ENCODE measurements around the gene CYP2E1. TPM values are rescaled to one million over a fixed set of nuclear protein-coding genes. Genes with fewer than 3 reads are reported as not detected.

The CYP2E1 gene
- total RNA-seq, 6 experiments from 2014 or later: 0.45 to 1.3 (median 0.83) TPM

- no peak for DNase-seq
- H3K4me1 Mint-ChIP-seq (ENCODE audit: low read depth): no peaks in the 10 kb centered on the region
- no peak overlapping the region for H3K27ac Mint-ChIP-seq
- H3K4me3 Mint-ChIP-seq: no peak overlapping the region
- no peaks in the 10 kb centered on the region for H3K9me3 Mint-ChIP-seq
- H3K36me3 Mint-ChIP-seq (ENCODE audit: low read depth): no peaks in the 10 kb centered on the region
- TF ChIP-seq, protein P1, sequence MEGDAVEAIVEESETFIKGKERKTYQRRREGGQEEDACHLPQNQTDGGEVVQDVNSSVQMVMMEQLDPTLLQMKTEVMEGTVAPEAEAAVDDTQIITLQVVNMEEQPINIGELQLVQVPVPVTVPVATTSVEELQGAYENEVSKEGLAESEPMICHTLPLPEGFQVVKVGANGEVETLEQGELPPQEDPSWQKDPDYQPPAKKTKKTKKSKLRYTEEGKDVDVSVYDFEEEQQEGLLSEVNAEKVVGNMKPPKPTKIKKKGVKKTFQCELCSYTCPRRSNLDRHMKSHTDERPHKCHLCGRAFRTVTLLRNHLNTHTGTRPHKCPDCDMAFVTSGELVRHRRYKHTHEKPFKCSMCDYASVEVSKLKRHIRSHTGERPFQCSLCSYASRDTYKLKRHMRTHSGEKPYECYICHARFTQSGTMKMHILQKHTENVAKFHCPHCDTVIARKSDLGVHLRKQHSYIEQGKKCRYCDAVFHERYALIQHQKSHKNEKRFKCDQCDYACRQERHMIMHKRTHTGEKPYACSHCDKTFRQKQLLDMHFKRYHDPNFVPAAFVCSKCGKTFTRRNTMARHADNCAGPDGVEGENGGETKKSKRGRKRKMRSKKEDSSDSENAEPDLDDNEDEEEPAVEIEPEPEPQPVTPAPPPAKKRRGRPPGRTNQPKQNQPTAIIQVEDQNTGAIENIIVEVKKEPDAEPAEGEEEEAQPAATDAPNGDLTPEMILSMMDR (IDR thresholded peaks at IDR 0.05): no peak
- H3K27me3 Mint-ChIP-seq (ENCODE audit: insufficient read depth): peaks cover 12% of the 10 kb centered on the region
Observed at GRCh38 chr10:133559216-133559615, 32.1 kb downstream of the CYP2E1 start.

- Mint-ChIP-seq H3K36me3 (ENCODE audit: low read depth) (no peaks in the 10 kb centered on the region; the same call in 1 of the 2 replicates), H3K4me3 (no peak overlapping the region), H3K27me3 (ENCODE audit: insufficient read depth) (peaks cover 6% of the 10 kb centered on the region; the same call in 1 of the 2 replicates), H3K9me3 (peaks cover 14% of the 10 kb centered on the region), H3K27ac (no peak overlapping the region), H3K4me1 (ENCODE audit: low read depth) (no peaks in the 10 kb centered on the region)
- TF ChIP-seq, protein P1 (IDR thresholded peaks at IDR 0.05): no peak
- no peak for DNase-seq
Observed at GRCh38 chr10:133564816-133565215, 37.7 kb downstream of the CYP2E1 start.

DNA sequence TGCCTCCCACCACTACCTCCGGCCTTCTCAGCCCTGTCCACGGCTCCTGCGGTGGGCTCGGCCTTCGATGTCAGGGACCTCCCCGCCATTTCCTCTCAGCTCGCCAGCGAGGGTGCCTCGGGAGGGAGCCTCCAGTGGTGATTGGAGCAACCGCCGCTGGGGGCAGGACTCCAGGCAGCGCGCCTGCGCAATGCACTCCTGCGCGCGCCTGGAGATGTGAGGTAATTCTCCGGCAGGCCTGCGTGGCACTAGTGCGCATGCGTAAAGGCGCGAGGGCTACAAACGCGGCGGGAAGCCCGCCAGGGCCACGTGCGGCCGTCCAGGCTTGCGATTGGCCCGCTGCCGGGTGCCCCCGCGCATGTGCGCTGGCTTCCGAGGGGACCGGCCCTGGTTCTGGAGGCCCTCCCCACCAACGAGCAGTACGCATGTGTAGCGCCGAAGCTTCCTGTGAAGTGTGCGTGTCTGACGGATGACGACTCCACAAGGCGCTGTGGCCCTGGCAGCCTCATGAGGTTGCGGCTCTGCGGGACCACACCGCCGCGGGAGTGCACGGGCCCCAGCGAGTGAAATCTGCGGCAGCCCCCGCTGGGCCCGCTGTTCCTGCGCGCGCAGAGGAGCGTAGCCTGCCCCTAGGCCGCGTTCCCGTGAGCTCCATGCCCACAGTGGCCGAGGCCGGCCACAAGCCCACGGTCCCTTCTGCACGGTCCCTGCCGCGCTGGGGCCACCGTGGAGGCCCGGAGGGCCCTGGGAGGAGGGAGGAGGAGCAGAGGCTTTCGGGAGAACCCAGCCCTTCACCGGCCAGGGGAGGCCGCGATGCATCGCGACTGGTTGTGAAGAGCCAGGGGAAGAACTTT, 38.5 kb downstream of the CYP2E1 start, which contains the start of gene SYCE1:
Gene SYCE1 (minus strand): TSS at position 143 of the 854 bp plus-strand sequence. CDS start 54 bp downstream, at position 89.
- DNase-seq: no peak
- TF ChIP-seq, protein P1 (IDR thresholded peaks at IDR 0.05): no peak
- peaks cover 14% of the 10 kb centered on the region for H3K9me3 Mint-ChIP-seq
- no peaks in the 10 kb centered on the region; the same call in 1 of the 2 replicates for H3K36me3 Mint-ChIP-seq (ENCODE audit: low read depth)
- no peak within 1 kb of the TSS for H3K27ac Mint-ChIP-seq
- H3K4me3 Mint-ChIP-seq: no peak within 1 kb of the TSS
- H3K27me3 Mint-ChIP-seq (ENCODE audit: insufficient read depth): peaks cover 6% of the 10 kb centered on the region; the same call in 1 of the 2 replicates
- H3K4me1 Mint-ChIP-seq (ENCODE audit: low read depth): no peaks in the 10 kb centered on the region

GRCh38 chr10:133567119-133567518, 40.0 kb downstream of the CYP2E1 start:
- no peaks in the 10 kb centered on the region for H3K4me1 Mint-ChIP-seq (ENCODE audit: low read depth)
- no peak for DNase-seq
- H3K27ac Mint-ChIP-seq: no peak overlapping the region
- H3K9me3 Mint-ChIP-seq: peaks cover 14% of the 10 kb centered on the region
- no peak overlapping the region for H3K4me3 Mint-ChIP-seq
- TF ChIP-seq, protein P1 (IDR thresholded peaks at IDR 0.05): no peak
- H3K27me3 Mint-ChIP-seq (ENCODE audit: insufficient read depth): peaks cover 1% of the 10 kb centered on the region; the same call in 1 of the 2 replicates
- no peaks in the 10 kb centered on the region; the same call in 1 of the 2 replicates for H3K36me3 Mint-ChIP-seq (ENCODE audit: low read depth)

- Mint-ChIP-seq H3K36me3 (ENCODE audit: low read depth) (no peaks in the 10 kb centered on the region; the same call in 1 of the 2 replicates), H3K27ac (no peak overlapping the region), H3K9me3 (peaks cover 15% of the 10 kb centered on the region), H3K27me3 (ENCODE audit: insufficient read depth) (peaks cover 1% of the 10 kb centered on the region; the same call in 1 of the 2 replicates), H3K4me3 (no peak overlapping the region), H3K4me1 (ENCODE audit: low read depth) (no peaks in the 10 kb centered on the region)
- no peak for DNase-seq
- TF ChIP-seq, protein P1 (IDR thresholded peaks at IDR 0.05): no peak
Observed at GRCh38 chr10:133567609-133568286, 40.6 kb downstream of the CYP2E1 start.
